Bronchial epithelial cell (primary cell): ENCODE measurements around the gene CCDC8. TPM values are rescaled to one million over a fixed set of nuclear protein-coding genes. Genes with fewer than 3 reads are reported as not detected.
"Not testable (repeated sequence)": the region's sequence is repeated elsewhere in the genome, so short reads cannot be mapped to it uniquely, and the experiment has no call there.

Experiments
- DNase-seq: peaks from one replicate; pipeline ENCODE4 v3.0.0-alpha.2; 2010; ENCODE audit warnings: low read depth
- FAIRE-seq: peaks from 2 replicates; lab custom pipeline; 2011; peaks lifted over from hg19 to GRCh38; lab: Jason Lieb, UNC
- H3K27me3 ChIP-seq: 2 replicates; pipeline ENCODE4 v1.5.1; 2011; ENCODE audit warnings: low read length; ENCODE audit not compliant: control insufficient read depth, insufficient read depth
- H3K36me3 ChIP-seq: 2 replicates; pipeline ENCODE4 v1.5.1; 2011; ENCODE audit warnings: low read length; ENCODE audit not compliant: control insufficient read depth, insufficient read depth
- H3K4me3 ChIP-seq: 2 replicates; pipeline ENCODE4 v1.5.1; 2011; ENCODE audit warnings: mild to moderate bottlenecking, low read depth, low read length, control low read depth
- CTCF ChIP-seq: IDR thresholded peaks from 2 replicates; pipeline ENCODE4 v1.5.1; 2011; ENCODE audit warnings: mild to moderate bottlenecking, moderate library complexity, low read length, control low read depth, inconsistent platforms; ENCODE audit not compliant: insufficient read depth, severe bottlenecking
- total RNA-seq: library from RNA; depleted of rRNA; stranded (reverse); fragments of >200 nt; gene quantifications from 2 replicates; pipeline ENCODE4 v1.2.1, GENCODE V29; 2014

The CCDC8 gene
- total RNA-seq, 1 donor from 2014 or later = 10.3 TPM

DNA sequence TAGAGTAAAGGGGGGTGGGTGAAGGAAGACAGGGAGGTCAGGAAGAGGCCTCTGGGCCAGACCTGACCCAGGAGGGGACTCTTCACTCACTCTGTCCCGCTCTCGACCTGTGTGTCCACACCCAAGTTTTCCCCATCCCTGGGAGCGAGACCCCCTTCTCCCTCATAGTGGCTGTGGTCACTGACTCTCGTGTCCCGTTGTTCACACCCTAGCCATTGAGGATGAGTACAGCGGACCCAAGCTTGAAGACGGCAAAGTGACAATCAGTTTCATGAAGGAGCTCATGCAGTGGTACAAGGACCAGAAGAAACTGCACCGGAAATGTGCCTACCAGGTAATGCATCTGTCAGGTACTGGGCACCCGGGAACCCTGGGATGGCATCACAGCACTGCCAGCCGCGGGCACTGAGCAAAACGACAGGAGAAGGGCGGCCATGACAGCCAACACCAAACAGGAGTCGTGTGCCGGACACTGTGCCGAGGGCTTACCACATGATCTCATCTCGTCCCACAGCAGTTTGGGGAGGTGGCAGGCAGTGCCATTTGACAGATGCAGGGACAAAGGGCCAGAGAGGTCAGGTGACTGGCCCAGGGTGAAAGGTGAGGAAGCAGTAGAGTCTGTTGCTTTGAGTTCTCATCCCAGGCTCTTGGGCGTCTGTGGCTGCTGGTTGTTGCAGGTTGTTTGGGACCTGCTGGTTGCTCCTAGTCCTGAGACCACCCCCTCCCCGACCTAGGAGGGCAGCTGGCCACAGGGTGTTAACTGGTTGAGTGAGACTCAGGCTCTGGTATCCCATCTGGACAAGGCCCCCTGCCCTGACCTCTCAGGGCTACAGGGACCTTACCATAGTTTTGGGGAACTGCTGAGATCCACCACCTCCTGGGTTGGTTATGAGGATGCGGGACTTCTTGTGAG, 36.9 kb downstream of the CCDC8 start:
- Histone ChIP-seq H3K27me3 (no peaks in the 10 kb centered on the region), H3K4me3 (no peak overlapping the region), H3K36me3 (peaks cover 13% of the 10 kb centered on the region)
- TF ChIP-seq CTCF = no peak
- FAIRE-seq (no peak), DNase-seq (no peak)

DNA sequence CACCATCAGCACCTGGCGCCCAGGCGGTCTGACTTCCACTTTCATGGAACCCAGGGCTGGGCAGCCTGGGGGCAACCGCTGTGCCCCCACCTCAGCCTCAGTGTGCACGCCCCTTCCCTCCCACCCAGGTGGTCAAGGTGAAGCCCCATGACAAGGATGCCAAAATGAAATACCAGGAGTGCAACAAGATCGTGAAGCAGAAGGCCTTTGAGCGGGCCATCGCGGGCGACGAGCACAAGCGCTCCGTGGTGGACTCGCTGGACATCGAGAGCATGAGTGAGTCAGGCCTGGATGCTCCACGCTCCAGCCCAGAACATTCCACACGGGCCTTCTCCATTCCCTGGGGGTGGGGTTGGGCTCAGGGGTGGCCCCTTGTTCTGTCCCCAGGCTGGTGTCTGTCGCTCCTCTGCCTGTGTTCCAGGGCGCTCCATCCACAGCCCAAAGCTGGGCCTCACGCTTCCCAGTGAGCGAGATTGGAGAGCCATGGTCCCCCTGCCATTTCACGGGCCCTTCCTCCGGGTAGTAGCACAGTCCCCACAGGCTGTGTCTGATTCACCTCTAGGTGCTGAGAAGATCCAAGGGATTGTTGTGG, 37.8 kb downstream of the CCDC8 start:
- not testable (repeated sequence) for H3K27me3 ChIP-seq, DNase-seq, H3K4me3 ChIP-seq
- FAIRE-seq = peak; percentile 84
- peaks cover 13% of the 10 kb centered on the region for H3K36me3 ChIP-seq

DNA sequence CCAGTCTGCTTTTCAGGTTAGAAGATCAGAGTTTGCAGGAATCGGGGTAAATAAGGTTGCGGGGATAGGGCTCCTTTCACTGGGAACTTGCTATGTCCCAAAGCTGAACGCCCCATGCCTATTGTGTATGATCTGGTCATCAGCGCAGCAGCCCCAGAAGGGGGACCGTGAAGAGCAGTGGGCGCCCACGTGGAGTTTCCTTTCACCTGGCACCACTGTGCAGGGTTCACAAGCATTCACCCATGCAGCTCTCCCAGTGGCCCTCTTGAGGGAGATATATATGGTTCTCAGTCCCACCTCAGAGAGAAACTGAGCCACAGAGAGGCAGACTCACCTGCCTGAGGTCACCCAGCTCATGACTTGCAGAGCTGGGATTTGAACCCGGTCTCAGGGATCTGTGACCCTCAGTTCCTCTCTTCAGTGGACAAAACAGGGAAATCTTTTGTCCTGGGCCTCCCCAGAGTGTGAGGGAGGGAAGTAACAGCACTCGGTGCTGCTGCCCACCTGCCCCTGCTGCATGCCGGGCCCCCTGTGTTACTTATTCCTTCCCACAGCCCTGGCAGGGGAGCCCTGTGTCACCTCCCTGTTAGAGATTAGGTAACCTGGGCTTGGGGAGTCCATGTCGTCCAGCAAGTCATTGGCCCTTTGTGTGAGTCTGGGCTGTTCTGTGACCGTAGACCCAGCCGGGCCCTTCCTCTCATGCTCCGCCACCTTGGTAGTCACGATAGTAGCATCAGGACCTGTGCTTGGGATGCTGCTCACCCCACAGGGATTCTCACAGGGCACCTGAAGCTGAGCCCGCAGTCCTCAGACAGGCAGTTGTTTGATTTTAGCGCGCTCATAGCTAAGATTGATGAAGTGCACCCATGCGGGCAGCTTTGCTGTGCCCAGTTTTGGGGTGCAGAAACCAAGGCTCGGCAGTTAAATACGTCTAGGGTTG, 38.6 kb downstream of the CCDC8 start:
- Histone ChIP-seq H3K27me3 (no peaks in the 10 kb centered on the region), H3K36me3 (peaks cover 13% of the 10 kb centered on the region), H3K4me3 (no peak overlapping the region)
- no peak for DNase-seq
- TF ChIP-seq CTCF = no peak
- no peak for FAIRE-seq

DNA sequence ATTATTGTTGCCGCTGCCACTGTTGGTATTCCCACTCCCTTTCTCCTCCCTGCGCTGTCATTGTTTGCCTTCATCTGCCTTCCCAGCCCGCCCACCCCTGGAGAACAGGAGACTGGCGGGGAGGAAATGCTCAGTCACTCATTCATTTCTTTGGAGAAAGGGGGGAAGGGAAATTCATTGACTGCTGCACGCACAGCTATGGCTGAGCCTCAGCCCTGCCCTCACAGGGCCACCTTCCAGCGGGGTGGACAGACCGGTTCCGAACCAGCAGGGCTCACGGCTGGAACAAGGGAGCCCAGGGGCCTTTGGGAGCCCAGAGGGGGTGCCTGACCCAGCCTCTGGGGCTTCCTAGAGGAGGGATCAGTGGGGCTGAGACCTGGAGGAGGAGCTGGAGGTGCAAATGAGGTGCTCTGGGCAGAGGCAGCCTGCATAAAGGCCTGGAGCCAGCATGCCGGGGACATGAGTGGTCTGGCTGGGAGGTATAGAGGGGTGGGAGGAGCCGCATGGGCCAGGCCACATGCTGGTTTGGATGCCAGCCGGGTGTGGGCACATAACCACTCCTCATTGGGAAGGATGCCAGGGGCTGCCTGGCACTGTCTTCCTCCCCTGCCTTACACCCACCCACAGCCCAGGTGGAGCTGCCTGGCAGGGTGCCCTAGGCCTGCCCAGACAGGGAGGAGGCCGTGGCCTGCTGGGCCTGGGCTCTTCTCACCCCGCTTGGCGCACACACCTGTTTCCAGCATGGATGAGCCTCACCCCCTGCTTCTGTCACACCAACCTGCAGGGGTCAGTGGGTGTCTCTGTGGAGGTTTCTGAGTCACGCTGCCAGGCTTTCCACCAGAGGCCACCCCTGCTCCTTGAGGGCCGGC, 39.6 kb downstream of the CCDC8 start:
- H3K36me3 ChIP-seq = peaks cover 13% of the 10 kb centered on the region
- DNase-seq (peak; percentile 98), FAIRE-seq (peak; percentile 100)
- H3K4me3 ChIP-seq = no peak overlapping the region
- TF ChIP-seq CTCF = no peak
- no peaks in the 10 kb centered on the region for H3K27me3 ChIP-seq

GRCh38 chr19:46372901-46373490, 40.4 kb downstream of the CCDC8 start:
- DNase-seq (no peak), FAIRE-seq (no peak)
- H3K27me3 ChIP-seq = no peaks in the 10 kb centered on the region
- H3K36me3 ChIP-seq = peaks cover 12% of the 10 kb centered on the region
- peak; percentile 67 for TF ChIP-seq CTCF
- H3K4me3 ChIP-seq = peak overlapping the region; percentile 9
